CD14-positive monocyte (primary cell): ENCODE measurements around the gene RIC3. TPM values are rescaled to one million over a fixed set of nuclear protein-coding genes. Genes with fewer than 3 reads are reported as not detected.

Source experiments
- DNase-seq, 3 donors: peaks; one replicate each; pipeline ENCODE4 v3.0.0-alpha.2; 2011 to 2022
- H2AFZ ChIP-seq: 2 replicates; pipeline ENCODE4 v1.6.0; 2012; ENCODE audit warnings: mild to moderate bottlenecking, low read depth, low read length, inconsistent platforms; ENCODE audit not compliant: insufficient read depth, poor library complexity, severe bottlenecking
- H3K27ac ChIP-seq, 2 donors: 1 replicate in 1 of 2; 2 replicates in 1 of 2; pipeline ENCODE4 v1.5.1; 2012 to 2013; ENCODE audit warnings: low read length in 2 of 2, control low read depth in 1 of 2, inconsistent platforms in 1 of 2, low read depth in 1 of 2, mild to moderate bottlenecking in 1 of 2
- H3K27me3 ChIP-seq, 2 donors: one replicate each; pipeline versions ENCODE4 v1.6.0 to v1.6.1; 2011 to 2013; ENCODE audit warnings: low read length in 2 of 2; ENCODE audit not compliant: control insufficient read depth in 2 of 2, insufficient read depth in 2 of 2
- H3K36me3 ChIP-seq, 2 donors: replicated peaks in 1 of 2; 1 replicate in 1 of 2; 2 replicates in 1 of 2; pipeline versions ENCODE4 v1.5.1 to v1.6.1; 2012 to 2013; ENCODE audit warnings: low read length in 2 of 2, control low read depth in 1 of 2, inconsistent platforms in 1 of 2, mild to moderate bottlenecking in 1 of 2; ENCODE audit not compliant: insufficient read depth in 2 of 2, control insufficient read depth in 1 of 2
- H3K4me1 ChIP-seq, 2 donors: 1 replicate in 1 of 2; 2 replicates in 1 of 2; pipeline versions ENCODE4 v1.5.1 to v1.6.1; 2012 to 2013; ENCODE audit warnings: low read length in 2 of 2, control low read depth in 1 of 2, inconsistent platforms in 1 of 2, mild to moderate bottlenecking in 1 of 2, moderate library complexity in 1 of 2; ENCODE audit not compliant: insufficient read depth in 2 of 2, control insufficient read depth in 1 of 2
- H3K4me2 ChIP-seq: replicated peaks from 2 replicates; pipeline ENCODE3; 2012; ENCODE audit warnings: low read length, moderate library complexity, mild to moderate bottlenecking; ENCODE audit not compliant: poor library complexity, severe bottlenecking; ENCODE audit errors: extremely low read depth
- H3K4me3 ChIP-seq, 3 experiments: fragments of 200-600 bp in 1 of 3; sonication (generic) in 1 of 3; replicated peaks in 1 of 3; 1 replicate in 2 of 3; 2 replicates in 1 of 3; pipeline ENCODE4 v1.5.1; 2011 to 2013; ENCODE audit warnings: low read length in 3 of 3, mild to moderate bottlenecking in 3 of 3, control low read depth in 2 of 3, low read depth in 2 of 3, inconsistent platforms in 1 of 3, moderate library complexity in 1 of 3
- H3K79me2 ChIP-seq: 2 replicates; pipeline ENCODE4 v1.6.0; 2012; ENCODE audit warnings: mild to moderate bottlenecking, control low read depth, inconsistent platforms, low read length, moderate library complexity; ENCODE audit not compliant: insufficient read depth
- H3K9ac ChIP-seq: 2 replicates; pipeline ENCODE4 v1.6.0; 2017; ENCODE audit warnings: low read length, mild to moderate bottlenecking; ENCODE audit not compliant: insufficient read depth, poor library complexity, severe bottlenecking
- H3K9me3 ChIP-seq, 2 donors: replicated peaks in 1 of 2; 1 replicate in 1 of 2; 2 replicates in 1 of 2; pipeline versions ENCODE4 v1.5.1 to v1.6.1; 2012 to 2013; ENCODE audit warnings: low read length in 2 of 2, control low read depth in 1 of 2; ENCODE audit not compliant: control insufficient read depth in 1 of 2, insufficient read depth in 1 of 2
- H4K20me1 ChIP-seq: 2 replicates; pipeline ENCODE4 v1.6.0; 2012; ENCODE audit warnings: mild to moderate bottlenecking, low read length, control low read depth, moderate library complexity; ENCODE audit not compliant: insufficient read depth
- H3K27ac Mint-ChIP-seq, 7 donors: one replicate each; pipeline ENCODE4 v1.8.0; 2020; ENCODE audit warnings: mild to moderate bottlenecking in 7 of 7, mixed read lengths in 7 of 7, moderate library complexity in 6 of 7, inconsistent platforms in 2 of 7
- H3K27me3 Mint-ChIP-seq, 3 donors: one replicate each; pipeline ENCODE4 v1.8.0; 2021 to 2022; ENCODE audit warnings: low read depth in 3 of 3, mild to moderate bottlenecking in 3 of 3, mixed read lengths in 3 of 3, moderate library complexity in 3 of 3, inconsistent platforms in 1 of 3
- H3K36me3 Mint-ChIP-seq, 2 donors: one replicate each; pipeline ENCODE4 v1.8.0; 2020; ENCODE audit warnings: mixed read lengths in 2 of 2, inconsistent platforms in 1 of 2, mild to moderate bottlenecking in 1 of 2
- H3K4me1 Mint-ChIP-seq: one replicate; pipeline ENCODE4 v1.8.0; 2020; ENCODE audit warnings: mild to moderate bottlenecking, mixed read lengths
- H3K4me3 Mint-ChIP-seq, 2 donors: one replicate each; pipeline ENCODE4 v1.8.0; 2020; ENCODE audit warnings: mild to moderate bottlenecking in 2 of 2, mixed read lengths in 2 of 2, moderate library complexity in 1 of 2
- H3K9me3 Mint-ChIP-seq, 7 donors: one replicate each; pipeline ENCODE4 v1.8.0; 2020 to 2022; ENCODE audit warnings: mixed read lengths in 7 of 7, mild to moderate bottlenecking in 6 of 7, moderate library complexity in 6 of 7, inconsistent platforms in 2 of 7
- WGBS: methylation state at CpG from one replicate; pipeline ENCODE4 v1.1.5; 2013; ENCODE audit warnings: missing lambda C conversion rate; ENCODE audit not compliant: insufficient coverage; 5-methylcytosine and 5-hydroxymethylcytosine counted together
- intact Hi-C, 2 donors: fragments of 100-400 bp; cut with micrococcal nuclease; formaldehyde crosslinking; loops; one replicate each; pipeline versions ENCODE4 v1.15.0 to v1.15.1; 2023
- polyA minus RNA-seq: library from RNA; depleted of rRNA, polyadenylated mRNA; stranded (reverse); fragments of >200 nt; gene quantifications from 2 replicates; pipeline ENCODE4 v1.2.3, GENCODE V29; 2012
- polyA plus RNA-seq, 3 donors: library from polyadenylated mRNA; depleted of rRNA in 1 of 3; unstranded in 2 of 3; stranded (reverse) in 1 of 3; fragments of 300-500 nt in 2 of 3; fragments of >200 nt in 1 of 3; fragmentation: Illumina TruSeq in 2 of 3; gene quantifications; 1 replicate in 2 of 3; 2 replicates in 1 of 3; pipeline ENCODE4 v1.2.3, GENCODE V29; 2012 to 2021
- total RNA-seq, 12 experiments: library from RNA in 1 of 12; stranded (reverse) in 1 of 12; fragments of 120-200 nt in 1 of 12; gene quantifications; one replicate each; pipeline ENCODE4 v1.2.4 and lab custom pipeline; 2013 to 2026; ENCODE audit warnings: mixed read lengths in 6 of 12, inconsistent platforms in 1 of 12
- TF ChIP-seq, protein P1 (sequence below): fragments of 200-600 bp; IDR thresholded peaks from one replicate; pipeline ENCODE4 v1.8.0; 2022; ENCODE audit warnings: antibody characterized with exemption, mild to moderate bottlenecking

The RIC3 gene, protein sequence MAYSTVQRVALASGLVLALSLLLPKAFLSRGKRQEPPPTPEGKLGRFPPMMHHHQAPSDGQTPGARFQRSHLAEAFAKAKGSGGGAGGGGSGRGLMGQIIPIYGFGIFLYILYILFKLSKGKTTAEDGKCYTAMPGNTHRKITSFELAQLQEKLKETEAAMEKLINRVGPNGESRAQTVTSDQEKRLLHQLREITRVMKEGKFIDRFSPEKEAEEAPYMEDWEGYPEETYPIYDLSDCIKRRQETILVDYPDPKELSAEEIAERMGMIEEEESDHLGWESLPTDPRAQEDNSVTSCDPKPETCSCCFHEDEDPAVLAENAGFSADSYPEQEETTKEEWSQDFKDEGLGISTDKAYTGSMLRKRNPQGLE
- total RNA-seq (2013) = 0.79 TPM
- polyA plus RNA-seq = under 1 TPM in 1 of 3 donors, not detected in 2; 0.17 TPM
- polyA minus RNA-seq = under 0.01 TPM in 1 of 2 replicates, not detected in the other
- total RNA-seq (lab: John Stamatoyannopoulos, UW) = 0 to 5.2 (median 0.31) reads per million in 11 experiments

DNA sequence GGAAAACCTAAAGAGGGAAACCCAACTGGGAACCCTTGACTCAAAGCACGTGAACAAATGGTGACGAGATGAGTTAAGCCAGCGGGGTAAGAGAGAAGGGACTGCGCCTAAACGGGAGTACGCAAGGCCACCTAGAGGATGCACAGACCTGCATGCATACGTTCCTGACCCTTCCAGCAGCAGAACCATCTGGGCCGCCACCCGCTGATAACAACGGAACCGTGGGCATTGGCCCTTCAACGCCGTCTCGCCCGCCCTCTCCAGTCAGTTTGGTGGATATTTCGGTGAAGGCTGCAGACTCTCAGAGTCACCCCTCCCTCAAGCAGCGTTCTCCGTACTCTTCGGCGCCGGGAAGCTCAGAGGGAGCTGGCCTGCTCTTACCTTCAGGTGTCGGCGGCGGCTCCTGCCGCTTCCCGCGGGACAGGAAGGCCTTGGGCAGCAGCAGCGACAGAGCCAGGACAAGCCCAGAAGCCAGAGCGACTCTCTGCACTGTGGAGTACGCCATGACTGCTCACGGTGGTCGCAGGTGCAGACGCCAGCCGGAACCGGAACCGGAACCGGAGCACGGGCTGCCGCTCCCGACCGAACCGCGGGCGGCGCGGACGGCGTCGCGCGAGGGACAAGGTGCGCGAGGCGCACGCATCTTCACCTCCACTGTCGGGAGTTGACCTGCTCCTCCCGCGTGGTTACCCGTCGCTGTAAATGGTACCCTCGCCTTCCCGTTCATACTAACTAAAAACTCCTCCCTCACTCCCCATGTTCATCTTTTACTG lies at the start of gene RIC3:
RIC3 (minus strand) TSS at position 541 of the 773 bp plus-strand sequence; CDS start at position 505, 36 bp downstream.
- Histone ChIP-seq H3K4me1 (peaks cover 0 to 4% of the 10 kb centered on the region in 2 donors), H3K9ac (no peak within 1 kb of the TSS), H3K4me3 (peak within 1 kb of the TSS in 1 of 3 experiments; percentile 51), H3K4me2 (peak within 1 kb of the TSS; percentile 36), H3K27me3 (peaks cover 51 to 55% of the 10 kb centered on the region in 2 donors), H3K9me3 (peaks cover 0 to 23% of the 10 kb centered on the region in 2 donors), H4K20me1 (no peaks in the 10 kb centered on the region), H3K79me2 (no peaks in the 10 kb centered on the region), H3K27ac (no peak within 1 kb of the TSS), H3K36me3 (no peaks in the 10 kb centered on the region), H2AFZ (peak within 1 kb of the TSS; percentile 23)
- H3K27me3 Mint-ChIP-seq = peaks cover 49 to 72% (median 58%) of the 10 kb centered on the region in 3 donors
- TF ChIP-seq, protein P1, sequence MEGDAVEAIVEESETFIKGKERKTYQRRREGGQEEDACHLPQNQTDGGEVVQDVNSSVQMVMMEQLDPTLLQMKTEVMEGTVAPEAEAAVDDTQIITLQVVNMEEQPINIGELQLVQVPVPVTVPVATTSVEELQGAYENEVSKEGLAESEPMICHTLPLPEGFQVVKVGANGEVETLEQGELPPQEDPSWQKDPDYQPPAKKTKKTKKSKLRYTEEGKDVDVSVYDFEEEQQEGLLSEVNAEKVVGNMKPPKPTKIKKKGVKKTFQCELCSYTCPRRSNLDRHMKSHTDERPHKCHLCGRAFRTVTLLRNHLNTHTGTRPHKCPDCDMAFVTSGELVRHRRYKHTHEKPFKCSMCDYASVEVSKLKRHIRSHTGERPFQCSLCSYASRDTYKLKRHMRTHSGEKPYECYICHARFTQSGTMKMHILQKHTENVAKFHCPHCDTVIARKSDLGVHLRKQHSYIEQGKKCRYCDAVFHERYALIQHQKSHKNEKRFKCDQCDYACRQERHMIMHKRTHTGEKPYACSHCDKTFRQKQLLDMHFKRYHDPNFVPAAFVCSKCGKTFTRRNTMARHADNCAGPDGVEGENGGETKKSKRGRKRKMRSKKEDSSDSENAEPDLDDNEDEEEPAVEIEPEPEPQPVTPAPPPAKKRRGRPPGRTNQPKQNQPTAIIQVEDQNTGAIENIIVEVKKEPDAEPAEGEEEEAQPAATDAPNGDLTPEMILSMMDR = no peak
- no peaks in the 10 kb centered on the region for H3K36me3 Mint-ChIP-seq
- peaks cover 10% of the 10 kb centered on the region for H3K4me1 Mint-ChIP-seq
- no peak for DNase-seq
- peaks cover 0 to 13% (median 8%) of the 10 kb centered on the region in 7 donors for H3K9me3 Mint-ChIP-seq
- under 1% methylated on average over 61 of the region's 62 CpGs for WGBS
- peak within 1 kb of the TSS; percentile 74 to 86 for H3K4me3 Mint-ChIP-seq
- H3K27ac Mint-ChIP-seq = peak within 1 kb of the TSS in 1 of 7 donors; percentile 26
- intact Hi-C loops = no loop called here

DNA sequence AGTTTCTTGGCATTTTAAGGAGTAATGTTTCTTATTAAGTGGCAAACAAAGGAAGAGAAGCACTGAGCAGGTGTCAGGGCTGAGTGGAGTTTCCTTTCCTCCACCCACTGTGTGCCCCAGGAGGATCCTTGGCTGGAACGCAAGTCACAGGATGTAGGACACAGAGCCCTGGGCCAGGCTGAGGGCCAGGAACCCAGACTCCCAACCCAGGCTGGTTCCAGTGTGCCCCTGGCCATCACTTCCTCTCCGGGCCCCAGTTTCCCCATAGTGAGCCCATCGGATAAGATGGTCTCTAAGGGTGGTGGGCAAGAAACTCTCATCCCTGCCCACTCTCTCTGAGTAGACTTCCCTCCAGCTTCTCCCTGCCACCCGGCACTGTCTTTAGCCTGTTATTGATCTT lies 49.6 kb upstream of the RIC3 start:
- no CpG with 5 or more reads among the region's 4 CpGs for WGBS

More for the DNA sequence above, 49.6 kb upstream of the RIC3 start:
- DNase-seq = no peak
- Histone ChIP-seq H3K4me1 (peaks cover 4 to 15% of the 10 kb centered on the region in 2 donors), H3K4me2 (no peak overlapping the region), H3K9ac (peak overlapping the region; percentile 0), H3K9me3 (no peaks in the 10 kb centered on the region), H3K79me2 (no peaks in the 10 kb centered on the region), H3K27ac (no peak overlapping the region), H2AFZ (no peak overlapping the region), H3K4me3 (no peak overlapping the region), H3K36me3 (no peaks in the 10 kb centered on the region), H4K20me1 (no peaks in the 10 kb centered on the region), H3K27me3 (no peaks in the 10 kb centered on the region)
- peaks cover 11 to 13% (median 11%) of the 10 kb centered on the region in 3 donors for H3K27me3 Mint-ChIP-seq
- intact Hi-C loops = no loop called here
- no peak overlapping the region for H3K4me3 Mint-ChIP-seq
- peaks cover 0 to 2% (median 0%) of the 10 kb centered on the region in 7 donors for H3K9me3 Mint-ChIP-seq
- TF ChIP-seq, protein P1 = no peak
- H3K4me1 Mint-ChIP-seq = peaks cover 21% of the 10 kb centered on the region
- H3K36me3 Mint-ChIP-seq = no peaks in the 10 kb centered on the region
- no peak overlapping the region for H3K27ac Mint-ChIP-seq
